ENCODE results near the gene NCKAP5. TPM values are rescaled to one million over a fixed set of nuclear protein-coding genes. Genes with fewer than 3 reads are reported as not detected.

The NCKAP5 gene
- total RNA-seq, 1 donor from 2014 or later: 7.9 TPM

- DNase-seq (no peak), ATAC-seq (ENCODE audit: poor library complexity) (no peak)
- intact Hi-C loops (cut with DNase I): no loop called here
Measured at GRCh38 chr2:133417415-133417814, 150.8 kb downstream of the NCKAP5 start.

GRCh38 chr2:133416736-133417135 is 151.5 kb downstream of the NCKAP5 start:
- intact Hi-C loops (cut with DNase I): no loop called here
- DNase-seq (no peak), ATAC-seq (ENCODE audit: poor library complexity) (no peak)

- intact Hi-C loops (cut with DNase I): no loop called here
- DNase-seq (no peak), ATAC-seq (ENCODE audit: poor library complexity) (no peak)
Measured at GRCh38 chr2:133416146-133416545, 152.1 kb downstream of the NCKAP5 start.

DNA sequence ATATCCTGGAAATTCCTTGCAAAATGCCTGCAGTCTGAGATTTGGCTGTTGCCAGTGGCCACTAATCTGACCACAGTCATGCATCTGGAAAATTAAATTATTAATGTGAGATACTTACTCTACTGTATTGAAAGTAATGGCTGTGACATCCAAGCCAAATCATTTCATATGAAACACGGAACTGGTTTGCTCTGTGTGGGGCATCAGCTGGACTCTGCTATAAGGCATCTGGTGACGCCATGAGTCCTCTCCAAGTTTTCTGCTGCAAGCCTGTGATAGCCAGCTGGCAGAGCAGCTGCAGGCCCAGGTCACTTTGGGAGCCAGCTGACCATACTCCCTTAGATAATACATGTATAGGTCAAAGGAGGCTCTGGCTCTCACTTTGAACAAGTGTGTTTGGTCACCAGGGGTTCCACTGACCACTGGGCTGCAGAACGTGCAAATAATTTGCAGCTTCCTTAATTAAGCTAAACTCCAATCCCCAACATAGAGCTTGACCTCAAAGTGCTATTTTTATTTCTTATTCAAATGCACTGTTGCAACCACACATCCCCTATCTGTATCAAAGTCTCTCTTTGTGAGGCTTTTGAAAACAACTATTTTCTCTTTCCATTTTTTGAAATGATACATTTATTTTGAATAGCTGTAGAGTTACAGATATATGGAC is 152.9 kb downstream of the NCKAP5 start:
- intact Hi-C loops (cut with DNase I): no loop called here
- ATAC-seq (ENCODE audit: poor library complexity) (peak; percentile 94), DNase-seq (peak; percentile 49)

GRCh38 chr2:133414486-133415209 is 153.6 kb downstream of the NCKAP5 start:
- intact Hi-C loops (cut with DNase I): no loop called here
- DNase-seq (no peak), ATAC-seq (ENCODE audit: poor library complexity) (peak; percentile 38)

GRCh38 chr2:133413863-133414262 is 154.4 kb downstream of the NCKAP5 start:
- intact Hi-C loops (cut with DNase I): no loop called here
- no peak for ATAC-seq (ENCODE audit: poor library complexity)
- no peak for DNase-seq

DNA sequence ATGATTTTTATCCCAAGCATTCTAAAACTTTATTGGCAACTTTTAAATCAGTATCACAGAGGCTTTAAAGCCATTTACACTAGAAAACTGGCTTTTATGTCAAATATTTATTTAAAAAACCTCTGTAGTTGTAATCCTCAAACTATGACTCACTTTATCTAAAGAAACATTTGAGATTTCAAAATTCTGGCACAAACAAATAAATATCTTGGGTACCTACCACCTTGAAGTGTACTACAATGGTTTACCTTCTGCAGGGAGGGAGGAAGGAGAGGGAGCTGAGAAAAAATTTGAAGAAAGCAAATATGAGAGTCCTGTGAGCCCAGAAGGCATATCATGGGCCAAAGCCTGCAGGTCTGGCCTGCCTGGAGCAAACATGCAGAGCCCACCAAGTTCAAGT is 155.6 kb downstream of the NCKAP5 start:
- DNase-seq: no peak
- ATAC-seq (ENCODE audit: poor library complexity): no peak
- intact Hi-C loops (cut with DNase I): no loop called here

DNA sequence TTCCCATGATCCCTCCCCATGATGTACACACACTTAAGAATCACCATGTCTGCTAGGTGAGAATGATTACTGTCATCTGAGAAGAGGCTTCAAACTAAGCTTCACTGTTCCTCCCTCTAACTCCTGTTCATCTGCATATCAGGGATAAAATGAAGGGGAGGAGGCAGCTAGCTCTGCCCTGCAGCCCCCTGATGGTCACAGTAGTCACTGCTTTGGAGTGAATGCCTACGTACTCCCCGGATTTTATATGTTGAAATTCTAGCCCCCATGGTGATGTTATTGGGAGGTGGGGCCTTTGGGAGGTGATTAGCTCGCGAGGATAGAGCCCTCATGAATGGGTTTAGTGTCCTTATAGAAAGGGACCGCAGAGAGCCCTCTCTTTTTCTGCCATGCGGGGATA is 156.4 kb downstream of the NCKAP5 start:
- no peak for ATAC-seq (ENCODE audit: poor library complexity)
- intact Hi-C loops (cut with DNase I): no loop called here

DNA sequence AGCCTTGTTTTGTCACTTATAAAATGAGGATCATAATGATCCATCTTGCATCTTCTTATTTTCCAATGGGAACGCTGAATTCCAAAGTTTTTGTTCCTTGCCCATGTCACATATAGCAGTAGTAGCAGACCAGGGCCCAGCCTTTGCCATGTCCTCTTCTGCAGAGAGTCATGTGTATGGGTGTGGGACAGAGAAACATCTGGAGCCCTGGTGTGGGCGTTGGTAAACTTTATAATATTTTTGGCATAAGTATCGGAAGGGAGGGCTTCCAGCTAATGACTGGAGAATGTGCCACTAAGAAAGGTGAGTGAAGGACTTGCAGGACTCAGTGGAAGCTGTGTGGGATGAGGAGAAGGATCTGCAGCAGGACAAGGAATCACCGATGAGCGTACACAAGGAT is 157.2 kb downstream of the NCKAP5 start:
- ATAC-seq (ENCODE audit: poor library complexity): no peak
- DNase-seq: no peak
- intact Hi-C loops (cut with DNase I): no loop called here

More for the DNA sequence above, 156.4 kb downstream of the NCKAP5 start:
- no peak for DNase-seq

- intact Hi-C loops (cut with DNase I): no loop called here
Measured at GRCh38 chr2:133409581-133410285, 158.5 kb downstream of the NCKAP5 start.

DNA sequence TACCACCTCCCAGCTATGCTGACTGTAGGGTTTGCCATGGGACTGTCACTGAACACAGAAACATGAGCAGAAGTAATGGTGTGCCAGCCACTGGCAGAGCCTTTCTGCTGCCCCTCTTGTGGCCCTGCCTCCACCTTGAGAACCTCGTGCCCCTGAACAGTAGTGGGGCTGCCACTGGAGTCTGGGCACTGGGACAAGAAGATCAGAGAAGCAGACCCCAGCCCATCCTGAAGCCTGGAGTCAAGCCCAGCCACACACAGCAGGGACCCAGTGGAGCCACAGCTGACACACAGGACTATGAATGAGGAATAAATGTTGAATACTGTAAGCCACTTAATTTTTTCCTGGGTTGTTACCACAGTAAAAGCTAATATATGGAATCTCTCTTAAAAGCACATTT is 159.6 kb downstream of the NCKAP5 start:
- ATAC-seq (ENCODE audit: poor library complexity) (no peak), DNase-seq (no peak)
- intact Hi-C loops (cut with DNase I): no loop called here

More at GRCh38 chr2:133409581-133410285, 158.5 kb downstream of the NCKAP5 start:
- DNase-seq: no peak
- no peak for ATAC-seq (ENCODE audit: poor library complexity)

- DNase-seq: no peak
- no peak for ATAC-seq (ENCODE audit: poor library complexity)
- intact Hi-C loops (cut with DNase I): no loop called here
Measured at GRCh38 chr2:133407341-133407740, 160.9 kb downstream of the NCKAP5 start.

GRCh38 chr2:133405252-133405651 is 163.0 kb downstream of the NCKAP5 start:
- intact Hi-C loops (cut with DNase I): no loop called here
- no peak for DNase-seq
- no peak for ATAC-seq (ENCODE audit: poor library complexity)

- ATAC-seq (ENCODE audit: poor library complexity): no peak
- no peak for DNase-seq
- intact Hi-C loops (cut with DNase I): no loop called here
Measured at GRCh38 chr2:133400411-133400810, 167.9 kb downstream of the NCKAP5 start.

DNA sequence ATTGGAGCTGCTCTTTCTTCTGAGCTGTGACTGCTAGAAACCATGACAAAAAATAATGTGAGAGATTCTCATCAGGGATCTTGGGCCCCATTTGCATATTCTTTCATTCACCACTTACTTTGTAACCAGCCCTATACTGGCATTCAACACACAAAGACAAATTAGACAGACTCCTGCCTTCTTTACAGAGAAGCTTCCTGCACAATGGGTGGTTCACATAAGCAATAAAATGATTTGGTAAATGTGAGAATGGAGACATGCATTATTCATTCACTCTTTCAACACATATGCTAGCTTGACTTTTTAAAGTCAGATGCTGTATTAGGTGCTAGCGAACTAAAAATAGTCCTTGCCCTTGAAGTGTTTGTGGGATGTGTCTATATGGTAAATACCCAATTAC is 174.4 kb downstream of the NCKAP5 start:
- intact Hi-C loops (cut with DNase I): no loop called here
- no peak for ATAC-seq (ENCODE audit: poor library complexity)

DNA sequence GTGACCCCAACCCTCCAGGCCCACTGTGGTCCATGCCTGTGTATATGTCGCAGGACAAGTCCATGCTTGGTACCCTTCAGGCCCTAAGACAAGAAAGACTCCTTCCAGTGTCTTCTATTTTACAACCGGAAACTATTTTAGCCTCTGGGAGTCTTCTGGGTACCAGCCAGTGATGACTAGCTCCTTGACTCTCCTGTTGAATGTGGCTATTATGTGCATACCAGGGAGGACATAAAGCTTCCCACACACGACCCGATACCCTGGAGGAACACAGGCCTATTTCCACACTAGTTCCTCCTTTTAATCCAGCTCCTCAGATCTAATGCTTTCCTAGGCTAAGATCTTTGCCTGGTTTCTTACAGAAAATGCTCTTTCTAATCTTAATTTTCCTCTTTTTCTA is 178.1 kb downstream of the NCKAP5 start:
- intact Hi-C loops (cut with DNase I): no loop called here
- DNase-seq (no peak), ATAC-seq (ENCODE audit: poor library complexity) (no peak)

More for the DNA sequence above, 174.4 kb downstream of the NCKAP5 start:
- DNase-seq: no peak

- ATAC-seq (ENCODE audit: poor library complexity): no peak
- intact Hi-C loops (cut with DNase I): no loop called here
- no peak for DNase-seq
Measured at GRCh38 chr2:133389569-133389968, 178.7 kb downstream of the NCKAP5 start.

DNA sequence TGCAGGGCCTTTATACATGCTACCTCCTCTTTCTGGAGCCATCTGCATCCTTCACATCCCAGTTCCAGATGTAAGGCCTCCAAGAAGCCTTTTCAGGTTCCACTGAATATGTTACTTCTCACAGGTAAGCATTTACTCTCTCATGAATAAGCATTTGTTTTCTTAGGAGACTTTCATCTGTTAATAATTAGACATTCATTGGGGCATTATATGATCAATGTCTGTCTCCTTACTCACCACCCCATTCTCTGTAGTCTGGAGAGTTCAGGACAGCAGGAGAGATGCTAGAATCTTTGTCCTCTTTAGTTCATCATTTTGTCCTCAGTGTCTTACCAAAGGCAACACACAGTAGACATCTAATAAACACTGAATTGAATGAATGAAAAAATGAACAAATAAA is 185.7 kb downstream of the NCKAP5 start:
- no peak for ATAC-seq (ENCODE audit: poor library complexity)
- intact Hi-C loops (cut with DNase I): no loop called here
- no peak for DNase-seq

- intact Hi-C loops (cut with DNase I): no loop called here
- ATAC-seq (ENCODE audit: poor library complexity) (no peak), DNase-seq (no peak)
Measured at GRCh38 chr2:133380991-133381390, 187.3 kb downstream of the NCKAP5 start.

Data from Right ventricle myocardium superior (tissue), 1 donor.